NCI-H748 (cell line): ENCODE results near the gene HIP1.
"Not testable (repeated sequence)": the region's sequence is repeated elsewhere in the genome, so short reads cannot be mapped to it uniquely, and the experiment has no call there.

Experiments used
- DNase-seq: peaks from one replicate; lab custom pipeline; 2025; ENCODE audit not compliant: unreplicated experiment; lab: John Stamatoyannopoulos, UW

Gene HIP1

DNA sequence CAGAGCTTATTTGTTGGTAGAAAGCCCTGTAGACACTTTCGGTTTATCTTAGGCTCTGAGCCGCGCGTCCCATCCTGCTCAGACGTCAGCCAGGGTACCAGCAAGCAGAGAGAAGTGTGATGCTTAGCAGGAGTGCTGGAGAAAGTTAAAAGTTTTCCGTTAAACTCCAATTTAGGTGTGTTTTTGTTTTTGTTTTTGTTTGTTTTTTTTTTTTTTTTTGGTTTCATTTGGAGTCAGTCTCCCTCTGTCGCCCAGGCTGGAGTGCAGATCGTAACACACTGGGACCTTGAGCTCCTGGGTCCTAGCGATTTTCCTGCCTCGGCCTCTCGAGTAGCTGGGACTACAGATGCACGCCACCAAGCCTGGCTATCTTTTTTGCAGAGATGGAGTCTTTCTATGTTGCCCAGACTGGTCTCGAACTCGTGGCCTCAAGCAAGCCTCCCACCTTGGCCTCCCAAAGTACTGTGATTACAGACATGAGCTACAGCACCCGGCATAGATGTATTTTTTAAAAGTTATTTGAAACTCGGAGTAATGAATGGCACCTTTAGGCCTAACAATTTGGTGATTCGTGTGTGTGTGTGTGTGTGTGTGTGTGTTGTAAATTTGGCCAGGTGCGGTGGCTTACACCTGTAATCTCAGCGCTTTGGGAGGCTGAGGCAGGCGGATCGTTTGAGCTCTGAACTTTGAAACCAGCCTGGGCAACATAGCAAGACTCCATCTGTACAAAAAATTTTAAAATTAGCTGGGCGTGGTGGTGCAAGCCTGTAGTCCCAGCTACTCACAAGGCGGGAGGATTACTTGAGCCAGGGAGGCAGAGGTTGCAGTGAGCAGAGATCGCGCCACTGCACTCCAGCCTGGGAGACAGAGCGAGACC is 1.3 kb upstream of the HIP1 start:
- no peak for DNase-seq

DNA sequence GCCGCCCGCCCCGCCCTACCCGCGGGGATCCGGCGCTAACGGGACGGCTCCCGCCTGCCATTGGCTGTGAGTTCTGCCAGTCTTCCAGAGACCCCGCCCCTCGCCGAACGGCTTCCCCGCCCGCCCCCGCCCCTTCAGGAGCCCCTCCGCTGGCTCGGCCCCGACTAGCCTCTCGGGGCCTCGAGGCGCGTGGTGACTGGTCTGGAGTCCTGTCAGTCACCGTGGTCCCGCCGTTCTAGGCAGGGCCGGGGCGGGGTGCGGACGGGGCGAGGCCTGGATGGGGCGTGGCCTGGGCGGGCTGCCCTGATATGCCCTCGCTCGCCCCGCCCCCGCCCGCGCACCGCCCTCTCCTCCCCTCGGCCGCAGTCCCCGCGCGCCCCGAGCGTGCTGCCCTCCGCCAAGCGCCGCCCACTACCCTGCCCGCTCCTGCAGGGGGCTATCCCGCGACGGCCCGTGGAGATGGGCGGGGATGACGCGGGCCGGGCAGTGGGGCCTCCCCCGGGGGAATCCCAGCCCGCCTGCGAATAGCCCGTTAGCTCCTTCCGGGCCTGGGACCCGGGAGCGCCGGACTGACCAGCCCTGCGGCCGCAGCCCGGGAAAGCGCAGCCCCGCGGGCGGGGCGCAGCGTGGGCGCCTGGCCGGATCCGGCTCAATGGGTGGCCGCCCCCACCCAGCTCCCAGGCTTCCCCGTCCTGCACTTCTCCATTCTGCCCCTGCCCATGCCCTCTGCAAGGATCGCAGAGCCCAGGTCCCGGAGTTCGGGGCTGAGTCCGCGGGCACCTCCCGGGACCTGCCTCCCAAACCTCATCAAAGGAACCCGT is 444 bp upstream of the HIP1 start:
- DNase-seq, result peak; percentile 98

DNA sequence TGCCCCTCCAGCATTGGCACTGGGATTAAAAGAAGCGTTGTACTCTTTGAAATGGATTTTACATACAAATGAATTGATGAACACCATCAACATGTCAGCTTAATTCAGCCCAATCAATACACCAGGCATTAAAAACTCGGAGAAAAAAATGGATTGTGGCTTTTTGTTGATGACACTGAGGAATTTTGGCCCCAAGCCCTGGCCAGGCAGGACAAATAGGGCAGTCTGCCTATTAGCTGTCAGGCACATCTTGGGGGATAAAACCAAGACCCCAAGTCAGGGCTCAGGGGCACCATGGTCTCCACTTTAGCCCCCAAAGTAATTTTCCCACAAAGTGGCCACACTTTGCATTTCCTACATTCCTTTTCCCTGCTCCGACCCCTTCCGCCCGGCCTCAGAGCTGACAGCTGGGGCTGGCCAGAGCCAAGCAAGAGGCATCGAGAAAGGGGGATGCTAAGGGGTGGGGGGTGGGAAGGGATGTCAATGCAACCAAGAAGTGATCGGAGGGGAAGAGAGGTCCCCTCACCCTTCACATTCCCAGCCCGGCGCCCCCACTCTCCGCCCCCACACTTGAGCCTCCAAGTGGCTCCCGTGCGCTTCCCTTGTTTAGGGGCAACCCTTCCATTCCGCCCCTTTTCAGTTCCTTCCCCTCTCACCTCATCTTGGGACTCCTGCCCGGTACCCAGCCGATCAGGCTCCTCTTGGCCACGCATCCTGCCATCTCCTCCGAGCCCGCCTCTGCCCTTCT is 711 bp downstream of the HIP1 start:
- peak; percentile 32 for DNase-seq

DNA sequence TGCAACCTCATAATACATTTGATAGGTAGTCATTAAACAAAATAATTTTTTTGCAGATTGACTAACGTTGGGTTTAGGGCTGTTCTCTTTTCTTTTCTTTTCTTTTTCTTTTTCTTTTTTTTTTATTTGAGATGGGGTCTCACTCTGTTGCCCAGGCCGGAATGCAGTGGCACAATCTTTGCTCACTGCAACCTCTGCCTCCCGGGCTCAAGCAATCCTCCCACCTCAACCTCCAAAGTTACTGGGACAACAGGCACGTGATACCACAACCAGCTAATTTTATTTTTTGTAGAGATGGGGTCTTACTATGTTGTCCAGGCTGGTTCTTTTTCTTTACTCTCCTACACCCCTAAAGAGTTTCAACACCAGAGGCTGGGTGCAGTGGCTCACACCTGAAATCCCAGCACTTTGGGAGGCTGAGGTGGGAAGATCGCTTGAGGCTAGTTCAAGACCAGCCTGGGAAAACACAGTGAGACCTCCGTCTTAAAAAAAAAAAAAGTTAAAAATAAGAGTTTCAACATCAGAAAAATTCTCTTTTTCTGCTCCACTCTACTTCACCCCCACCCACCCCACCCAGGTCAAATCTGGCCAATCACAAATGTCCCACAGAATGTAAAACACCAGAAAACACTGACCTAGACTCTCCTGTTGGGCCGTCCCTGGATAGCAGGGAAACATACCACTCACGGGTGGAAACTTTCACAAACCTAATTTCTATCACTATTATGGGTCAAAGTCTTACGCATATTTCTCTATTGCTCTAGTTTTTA is 3.0 kb downstream of the HIP1 start:
- DNase-seq, result no peak

DNA sequence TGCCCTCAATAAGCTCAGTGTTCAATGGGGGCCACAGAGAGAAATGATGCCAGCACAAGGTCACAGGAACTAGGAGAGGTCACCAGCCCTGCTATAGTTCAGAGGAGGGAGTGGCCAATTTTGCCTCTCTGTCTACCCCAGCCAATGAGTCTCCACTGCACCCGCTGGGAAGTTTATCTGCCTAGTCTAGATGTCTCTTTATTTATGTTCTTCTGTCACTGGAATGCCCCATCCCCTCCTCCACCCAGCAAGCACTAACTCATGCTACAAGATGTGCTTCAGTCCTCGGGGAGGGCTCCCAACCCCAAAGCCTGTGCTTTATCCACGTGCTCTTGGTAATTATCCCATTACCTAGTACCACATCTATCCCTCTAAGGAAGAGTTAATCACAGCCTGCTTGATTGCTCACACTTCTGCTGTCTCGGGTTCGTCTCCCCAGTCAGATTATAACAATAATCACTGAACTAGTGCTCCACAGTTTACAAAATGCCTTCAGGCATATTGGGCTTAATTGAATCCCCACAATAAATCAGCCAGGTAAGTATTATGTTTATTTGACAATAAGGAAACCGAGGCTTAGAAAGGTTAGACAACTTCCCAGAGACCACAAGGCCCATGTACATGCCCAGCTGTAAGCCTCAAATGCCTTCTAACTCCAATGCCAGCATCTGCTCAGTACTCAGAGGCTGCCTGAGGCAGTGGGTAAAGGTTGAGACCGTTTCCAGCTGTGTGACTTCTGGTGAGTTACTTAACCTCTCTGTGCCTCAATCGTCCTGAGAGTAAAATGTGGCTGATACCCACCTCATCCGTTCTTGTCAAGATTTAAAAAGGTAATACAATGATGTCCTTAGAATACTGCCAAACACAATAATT is 3.9 kb downstream of the HIP1 start:
- no peak for DNase-seq

DNA sequence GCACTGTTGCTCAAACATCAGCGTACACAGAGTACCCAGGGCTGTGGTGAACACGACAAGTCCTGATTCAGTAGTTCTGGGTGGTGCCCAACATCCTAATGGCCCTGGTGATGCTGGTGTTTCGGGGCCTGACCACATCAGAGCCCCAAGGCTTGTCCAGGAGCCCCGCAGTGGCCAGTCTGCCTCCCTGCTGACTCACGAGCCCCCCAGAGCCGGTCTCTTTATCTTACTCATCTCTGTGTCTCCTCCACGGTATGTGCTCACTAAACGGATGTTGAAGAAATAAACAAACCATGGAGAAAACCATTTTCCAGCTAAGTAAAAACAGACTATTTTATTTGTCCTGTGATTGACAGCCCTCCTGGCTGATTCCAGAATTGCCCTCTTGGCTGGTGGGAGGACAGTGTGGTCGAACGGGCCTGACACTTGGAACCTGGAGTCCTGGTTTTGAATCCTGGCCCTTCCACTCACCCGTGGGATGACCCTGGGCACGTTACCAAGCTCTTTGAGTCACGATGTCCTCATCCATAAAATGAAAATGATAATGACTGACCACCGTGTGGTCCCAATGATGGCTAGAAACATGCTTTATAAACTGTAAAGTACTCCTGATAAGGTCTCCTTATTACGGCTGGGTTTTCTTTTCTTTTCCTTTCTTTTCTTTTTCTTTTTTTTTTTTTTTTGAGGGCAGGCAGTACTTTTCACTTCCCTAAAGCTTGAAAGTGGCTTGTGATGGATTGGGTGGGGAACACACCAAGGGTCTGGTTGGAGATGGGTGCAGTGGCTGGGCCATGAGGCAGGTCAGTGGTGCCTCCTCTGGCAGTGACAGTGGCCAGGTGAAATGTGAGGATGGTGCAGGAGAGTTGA is 5.7 kb downstream of the HIP1 start:
- no peak for DNase-seq

DNA sequence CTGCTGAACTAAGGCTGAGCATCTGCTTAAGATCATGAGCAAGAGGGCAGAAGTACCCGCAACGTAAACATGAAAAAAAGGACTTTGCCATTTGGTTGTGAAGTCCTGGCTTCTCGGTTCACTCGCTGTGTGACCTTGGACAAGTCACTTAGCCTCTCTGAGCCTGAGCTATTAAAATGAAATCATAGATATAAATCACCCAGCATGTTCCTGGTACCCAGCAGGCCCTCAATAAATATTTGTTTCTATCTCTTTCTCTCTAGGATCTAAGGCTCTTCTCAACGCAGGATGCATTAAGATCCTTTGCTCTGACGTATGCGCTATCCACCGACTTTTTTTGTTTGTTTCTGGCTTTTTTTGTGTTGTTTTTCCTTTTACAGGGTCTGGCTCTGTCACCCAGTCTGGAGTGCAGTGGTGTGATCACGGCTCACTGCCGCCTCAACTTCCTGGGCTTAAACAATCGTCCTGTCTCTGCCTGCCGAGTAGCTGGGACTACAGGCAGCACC is 6.7 kb downstream of the HIP1 start:
- DNase-seq, result no peak

DNA sequence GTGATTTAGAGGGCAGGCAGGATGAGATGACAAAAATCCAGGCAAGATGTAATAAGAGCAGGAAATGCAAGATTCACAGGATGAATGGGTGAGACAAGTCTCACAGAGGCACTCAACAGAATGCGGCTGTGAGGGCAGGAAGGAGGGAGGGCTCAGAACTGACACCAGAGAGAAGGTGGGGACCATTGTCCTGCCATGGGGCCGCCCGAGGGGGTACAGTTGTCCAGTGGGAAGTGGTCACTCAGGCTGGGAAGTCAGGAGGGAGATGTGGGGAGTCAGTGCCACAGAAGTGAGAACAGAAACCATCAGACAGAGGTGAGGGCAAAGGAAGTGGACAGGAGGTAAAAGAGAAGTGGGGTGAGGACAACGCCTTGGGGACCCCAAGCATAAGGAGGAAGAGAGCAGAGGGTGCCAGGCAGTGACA is 8.9 kb downstream of the HIP1 start:
- no peak for DNase-seq

DNA sequence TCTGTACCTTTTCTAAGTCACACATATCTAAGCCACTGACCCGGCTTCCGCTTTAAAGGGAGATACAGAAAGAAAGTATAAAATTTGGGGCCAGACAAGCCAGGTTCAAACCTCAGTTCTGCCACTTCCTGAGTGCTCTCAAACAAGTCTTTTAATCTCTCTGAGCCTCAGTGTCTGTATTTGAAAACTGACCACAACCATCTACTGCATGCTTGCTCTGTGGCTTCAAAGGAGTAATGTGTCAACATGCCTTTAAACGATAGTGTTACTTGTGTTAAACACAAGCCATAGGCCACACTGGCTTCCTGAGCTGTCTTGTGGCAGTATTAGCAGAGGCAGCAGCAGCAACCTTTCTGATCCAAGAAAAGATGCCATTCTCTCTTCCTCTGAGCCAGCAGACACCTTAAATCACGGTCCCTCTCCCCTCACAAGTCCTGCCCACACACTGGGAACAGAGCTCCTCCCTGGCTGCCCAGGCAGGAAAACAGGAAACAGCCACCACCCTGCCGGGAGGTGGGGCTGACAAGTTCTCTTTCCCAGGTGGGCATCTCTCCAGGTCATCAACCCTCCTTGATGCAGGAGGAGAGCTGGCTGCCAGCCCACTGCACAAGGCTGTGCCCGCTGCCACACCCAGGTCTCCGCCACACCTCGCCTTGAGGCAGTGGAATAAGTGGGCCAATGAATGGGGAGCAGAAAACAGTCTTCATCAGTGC is 10.7 kb downstream of the HIP1 start:
- peak; percentile 87 for DNase-seq

DNA sequence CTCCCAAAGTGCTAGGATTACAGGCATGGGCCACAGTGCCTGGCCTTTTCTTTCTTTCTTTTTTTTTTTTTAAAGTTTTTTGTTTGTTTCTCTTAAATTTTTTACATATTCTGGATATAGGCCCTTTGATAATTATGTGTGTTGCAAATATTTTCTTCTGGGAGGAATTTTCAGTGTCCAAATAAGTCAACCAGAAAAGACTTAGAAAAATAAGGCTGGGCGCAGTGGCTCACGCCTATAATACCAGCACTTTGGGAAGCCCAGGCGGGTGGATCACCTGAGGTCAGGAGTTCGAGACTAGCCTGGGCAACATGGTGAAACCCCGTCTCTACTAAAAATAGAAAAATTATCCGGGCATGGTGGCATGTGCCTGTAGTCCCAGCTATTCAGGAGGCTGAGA is 11.4 kb downstream of the HIP1 start:
- not testable (repeated sequence) for DNase-seq

DNA sequence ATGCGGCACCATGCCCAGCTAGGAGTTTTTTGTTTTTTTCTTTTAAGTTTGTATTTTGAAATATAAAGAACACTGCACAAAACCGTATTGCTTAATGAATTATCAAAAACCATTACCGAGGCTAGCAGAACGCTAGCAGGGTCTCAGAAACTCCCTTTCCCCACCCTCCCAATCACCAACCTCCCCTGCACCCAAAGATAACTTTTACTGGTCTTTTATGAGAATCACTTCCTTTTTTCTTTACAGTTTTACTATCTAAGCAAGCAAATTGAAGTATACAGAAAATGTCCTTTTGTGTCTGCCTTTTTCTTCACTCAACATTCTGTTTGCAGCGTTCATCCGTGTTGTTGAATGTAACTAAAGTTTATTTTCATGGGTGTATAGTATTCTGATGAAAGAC is 13.4 kb downstream of the HIP1 start:
- DNase-seq, result no peak

DNA sequence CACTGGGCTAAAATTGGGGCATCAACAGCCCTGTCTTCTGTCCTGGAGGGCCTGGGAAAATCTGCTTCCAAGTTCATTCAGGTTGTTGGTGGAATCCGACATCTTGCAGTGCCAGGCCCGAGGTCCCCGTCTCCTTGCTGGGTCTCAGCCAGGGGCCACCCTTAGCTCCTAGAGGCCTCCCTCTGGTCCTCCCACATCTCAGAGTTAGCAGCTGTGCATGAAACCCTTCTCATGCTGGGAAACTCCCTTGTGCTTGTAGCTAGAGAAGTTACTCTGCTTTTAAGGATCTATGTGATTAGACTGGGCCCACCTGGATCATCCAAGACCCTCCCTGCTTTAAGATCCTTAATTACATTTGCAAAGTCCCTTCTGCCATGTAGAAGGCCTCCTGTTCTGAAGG is 15.3 kb downstream of the HIP1 start:
- no peak for DNase-seq

DNA sequence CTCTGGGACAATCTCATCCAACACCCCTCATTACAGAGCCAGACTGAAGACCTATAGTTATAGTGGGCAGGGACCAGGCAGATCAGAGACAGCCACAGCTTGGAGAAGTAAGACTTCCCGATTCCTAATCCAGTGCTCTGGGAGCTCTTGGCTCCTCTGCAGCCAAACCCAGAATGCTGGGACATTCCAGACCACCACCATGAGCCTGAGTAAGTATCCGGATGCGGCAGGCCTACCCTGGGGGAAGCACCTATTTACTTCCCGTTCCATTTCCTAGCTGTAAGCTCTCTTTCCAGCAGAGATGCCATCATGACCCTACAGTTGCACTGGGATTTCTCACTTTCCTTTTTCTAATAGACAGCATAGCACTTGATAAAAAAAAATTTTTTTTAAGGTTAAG is 16.4 kb downstream of the HIP1 start:
- DNase-seq, result no peak

DNA sequence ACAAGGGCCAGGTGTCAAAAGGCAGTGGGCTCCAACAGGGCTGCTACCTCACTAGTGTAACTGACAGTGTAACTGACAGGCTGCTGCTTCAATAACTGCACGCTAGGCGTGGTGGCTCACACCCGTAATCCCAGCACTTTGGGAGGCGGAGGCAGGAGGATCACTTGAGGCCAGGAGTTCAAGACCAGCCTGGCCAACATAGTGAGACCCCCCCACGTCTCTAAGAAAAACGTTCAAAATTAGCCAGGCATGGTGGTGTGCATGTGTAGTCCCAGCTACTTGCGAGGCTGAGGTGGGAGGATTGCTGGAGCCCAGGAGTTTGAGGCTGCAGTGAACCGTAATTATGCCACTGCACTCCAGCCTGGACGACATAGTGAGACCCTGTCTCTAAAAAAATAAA is 16.8 kb downstream of the HIP1 start:
- not testable (repeated sequence) for DNase-seq

DNA sequence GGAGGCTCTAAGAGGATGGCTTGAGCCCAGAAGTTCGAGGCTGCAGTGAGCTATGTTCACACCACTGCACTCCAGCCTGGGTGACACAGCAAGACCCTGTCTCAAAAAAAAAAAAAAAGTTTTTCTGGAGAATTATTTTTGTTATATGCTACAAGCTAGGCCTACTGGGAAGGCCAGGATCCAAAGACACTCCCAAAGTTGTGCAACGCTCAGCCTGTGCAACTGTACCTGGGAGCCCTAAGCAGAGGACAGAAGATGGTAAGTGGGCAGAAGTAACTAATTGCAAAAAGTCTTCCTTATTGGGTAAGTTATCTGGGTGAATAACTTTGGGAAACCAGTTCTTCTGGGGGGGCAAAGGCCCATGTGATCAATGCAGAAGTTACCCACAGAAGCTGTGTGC is 17.3 kb downstream of the HIP1 start:
- no peak for DNase-seq

DNA sequence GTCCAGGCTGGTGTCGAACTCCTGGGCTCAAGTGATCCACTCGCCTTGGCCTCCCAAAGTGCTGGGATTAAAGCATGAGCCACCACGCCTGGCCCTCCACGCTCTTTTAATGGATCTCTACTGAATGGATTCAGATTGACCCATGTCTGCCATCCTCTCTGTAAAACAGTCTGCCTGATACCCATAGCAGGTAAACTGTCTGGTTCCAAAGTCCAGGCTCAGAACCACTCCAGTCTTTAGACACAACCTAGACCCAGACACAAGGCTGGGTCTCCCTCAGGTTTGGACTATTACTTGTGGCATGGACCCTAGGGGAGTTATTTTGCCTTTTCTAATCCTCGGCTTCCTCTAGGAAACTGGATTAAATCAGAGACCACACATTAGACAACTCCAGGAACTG is 19.1 kb downstream of the HIP1 start:
- no peak for DNase-seq

DNA sequence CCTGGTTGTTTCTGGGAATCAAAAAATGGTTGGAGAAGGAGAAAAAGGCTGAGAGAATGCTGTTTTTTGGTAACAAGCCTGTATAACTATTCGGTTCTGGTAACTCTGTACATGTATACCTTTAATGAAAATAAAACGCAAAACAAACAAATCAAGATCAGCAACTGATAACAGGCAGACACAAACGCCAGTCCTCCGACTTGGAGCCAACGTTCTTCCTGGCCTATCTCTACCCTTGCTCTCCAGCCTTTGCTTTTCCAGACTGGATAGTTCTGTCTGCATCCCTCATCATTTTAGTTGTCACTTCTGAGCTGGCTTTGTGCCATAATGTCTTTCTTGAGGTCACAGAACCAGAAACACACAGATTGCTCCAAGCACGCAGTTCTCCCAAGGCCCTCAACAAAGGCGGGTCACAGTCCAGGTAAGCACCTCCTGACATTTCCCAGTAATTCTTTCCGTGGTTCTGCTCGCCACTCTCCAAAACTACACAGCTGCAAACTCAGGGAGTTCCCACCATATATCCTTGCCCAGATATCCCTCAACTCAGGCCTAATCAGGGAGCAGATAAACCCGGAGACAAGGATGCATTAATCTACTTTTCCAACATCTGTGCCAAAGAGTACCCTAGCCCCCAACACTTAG is 20.2 kb downstream of the HIP1 start:
- DNase-seq, result no peak

DNA sequence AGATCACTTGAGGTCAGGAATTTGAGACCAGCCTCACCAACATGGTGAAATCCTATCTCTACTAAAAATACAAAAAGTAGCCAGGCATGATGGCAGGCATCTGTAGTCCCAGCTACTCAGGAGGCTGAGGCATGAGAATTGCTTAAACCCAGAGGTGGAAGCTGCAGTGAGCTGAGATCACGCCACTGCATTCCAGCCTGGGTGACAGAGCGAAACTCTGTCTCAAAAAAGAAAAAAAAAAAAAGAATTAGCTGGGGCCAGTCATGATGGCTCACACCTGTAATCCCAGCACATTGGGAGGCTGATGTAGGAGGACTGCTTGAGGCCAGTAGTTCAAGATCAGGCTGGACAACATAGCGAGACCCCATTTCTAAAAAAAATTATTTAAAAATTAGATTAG is 21.0 kb downstream of the HIP1 start:
- DNase-seq, result not testable (repeated sequence)
